Kidney (tissue), 14 donors: ENCODE results near the gene PNPLA7. TPM values are rescaled to one million over a fixed set of nuclear protein-coding genes. Genes with fewer than 3 reads are reported as not detected.

Experiments
- DNase-seq, 5 donors: peaks; one replicate each; pipeline ENCODE4 v3.0.0-alpha.2; 2013 to 2020
- FAIRE-seq: peaks from 2 replicates; lab custom pipeline; 2012; peaks lifted over from hg19 to GRCh38; lab: Jason Lieb, UNC
- H3K27ac ChIP-seq, 2 donors: one replicate each; pipeline ENCODE4 v1.7.0; 2013; ENCODE audit warnings: low read depth in 2 of 2, low read length in 2 of 2, inconsistent platforms in 1 of 2
- H3K27me3 ChIP-seq: one replicate; pipeline ENCODE4 v1.7.1; 2013; ENCODE audit warnings: low read length, inconsistent platforms; ENCODE audit not compliant: control insufficient read depth, insufficient read depth
- H3K36me3 ChIP-seq, 3 donors: one replicate each; pipeline versions ENCODE4 v1.7.0 to v1.7.1; 2013; ENCODE audit warnings: low read length in 3 of 3, control low read depth in 1 of 3, inconsistent platforms in 1 of 3; ENCODE audit not compliant: insufficient read depth in 3 of 3, control insufficient read depth in 2 of 3
- H3K4me1 ChIP-seq, 3 donors: one replicate each; pipeline versions ENCODE4 v1.7.0 to v1.7.1; 2013; ENCODE audit warnings: low read length in 3 of 3, inconsistent platforms in 1 of 3, low read depth in 1 of 3; ENCODE audit not compliant: control insufficient read depth in 2 of 3, insufficient read depth in 2 of 3
- H3K4me3 ChIP-seq, 3 donors: one replicate each; pipeline versions ENCODE4 v1.7.0 to v1.8.1; 2013; ENCODE audit warnings: low read length in 3 of 3, control low read depth in 1 of 3, inconsistent platforms in 1 of 3
- H3K9ac ChIP-seq, 3 donors: one replicate each; pipeline versions ENCODE4 v1.7.0 to v1.7.1; 2013; ENCODE audit warnings: low read length in 3 of 3, control low read depth in 1 of 3, inconsistent platforms in 1 of 3
- H3K9me3 ChIP-seq, 3 donors: one replicate each; pipeline versions ENCODE4 v1.7.0 to v1.7.1; 2013; ENCODE audit warnings: low read length in 3 of 3, control low read depth in 1 of 3, inconsistent platforms in 1 of 3; ENCODE audit not compliant: control insufficient read depth in 2 of 3, insufficient read depth in 1 of 3
- intact Hi-C: fragments of 100-400 bp; cut with DNase I; formaldehyde crosslinking; loops from one replicate; pipeline ENCODE4 v1.11.1; 2022
- polyA plus RNA-seq: library from polyadenylated mRNA; stranded (reverse); fragments of 350-450 nt; fragmentation: Illumina TruSeq; extraction: RNeasy Lipid Tissue Mini Kit (QIAGEN cat#74804); gene quantifications from one replicate; pipeline ENCODE4 v1.2.3, GENCODE V29; 2014; ENCODE audit warnings: low read depth, low replicate concordance; ENCODE audit not compliant: insufficient read depth
- total RNA-seq: library from RNA; stranded (reverse); fragmentation: NEBNext Ultra II Directional; extraction: Animal tissue kit (Norgen Biotek cat#: 25700); gene quantifications from one replicate; pipeline ENCODE4 v1.2.1, GENCODE V29; 2021
- TF ChIP-seq, protein P1 (sequence below): IDR thresholded peaks from 3 replicates; pipeline ENCODE4 v1.5.1; 2012; ENCODE audit warnings: mild to moderate bottlenecking, moderate library complexity, borderline replicate concordance; ENCODE audit not compliant: insufficient read depth; ENCODE audit errors: extremely low read depth
- donor health status: control.
- donor health status: control.
- donor health status: control.
- donor health status: control.
- donor health status: control.
- donor health status: DM: yes; HTN: yes; CAD: no.
- donor health status: Normal renal cell carcinoma (clear cell type).

The PNPLA7 gene
- total and polyA plus RNA-seq, 2 donors from 2014 or later = 2.1 to 9.6 TPM

GRCh38 chr9:137531099-137531765 is 19.0 kb downstream of the PNPLA7 start:
- DNase-seq = peak in 1 of 5 donors; percentile 39
- intact Hi-C loops = no loop called here
- H3K36me3 ChIP-seq = no peaks in the 10 kb centered on the region
- H3K4me1 ChIP-seq = peaks cover 0 to 9% (median 0%) of the 10 kb centered on the region in 3 donors
- no peaks in the 10 kb centered on the region for H3K27me3 ChIP-seq
- no peak overlapping the region for H3K27ac ChIP-seq
- no peak overlapping the region for H3K4me3 ChIP-seq
- FAIRE-seq = no peak
- TF ChIP-seq, protein P1, sequence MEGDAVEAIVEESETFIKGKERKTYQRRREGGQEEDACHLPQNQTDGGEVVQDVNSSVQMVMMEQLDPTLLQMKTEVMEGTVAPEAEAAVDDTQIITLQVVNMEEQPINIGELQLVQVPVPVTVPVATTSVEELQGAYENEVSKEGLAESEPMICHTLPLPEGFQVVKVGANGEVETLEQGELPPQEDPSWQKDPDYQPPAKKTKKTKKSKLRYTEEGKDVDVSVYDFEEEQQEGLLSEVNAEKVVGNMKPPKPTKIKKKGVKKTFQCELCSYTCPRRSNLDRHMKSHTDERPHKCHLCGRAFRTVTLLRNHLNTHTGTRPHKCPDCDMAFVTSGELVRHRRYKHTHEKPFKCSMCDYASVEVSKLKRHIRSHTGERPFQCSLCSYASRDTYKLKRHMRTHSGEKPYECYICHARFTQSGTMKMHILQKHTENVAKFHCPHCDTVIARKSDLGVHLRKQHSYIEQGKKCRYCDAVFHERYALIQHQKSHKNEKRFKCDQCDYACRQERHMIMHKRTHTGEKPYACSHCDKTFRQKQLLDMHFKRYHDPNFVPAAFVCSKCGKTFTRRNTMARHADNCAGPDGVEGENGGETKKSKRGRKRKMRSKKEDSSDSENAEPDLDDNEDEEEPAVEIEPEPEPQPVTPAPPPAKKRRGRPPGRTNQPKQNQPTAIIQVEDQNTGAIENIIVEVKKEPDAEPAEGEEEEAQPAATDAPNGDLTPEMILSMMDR = no peak
- no peaks in the 10 kb centered on the region for H3K9me3 ChIP-seq
- no peak overlapping the region for H3K9ac ChIP-seq

DNA sequence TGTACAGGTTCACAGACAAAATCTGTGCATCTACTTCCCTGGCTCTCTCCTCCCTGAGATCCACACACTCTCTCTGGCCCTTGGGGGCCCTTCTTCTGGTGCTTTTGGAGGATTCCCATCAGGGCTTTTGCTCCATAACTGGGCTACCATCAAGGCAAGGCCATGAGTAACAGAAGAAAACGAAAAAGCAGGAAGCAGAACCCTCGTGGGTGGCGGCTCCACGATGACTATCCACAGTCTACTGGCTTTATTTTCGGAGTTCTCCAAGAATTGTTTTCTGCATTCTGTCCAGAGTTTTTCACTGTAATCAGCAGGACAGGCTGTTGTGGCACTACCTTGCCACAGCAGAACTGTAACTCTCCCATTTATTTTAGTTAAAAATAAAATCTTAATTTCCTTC is 19.9 kb downstream of the PNPLA7 start:
- no peaks in the 10 kb centered on the region for H3K9me3 ChIP-seq
- no peak overlapping the region for H3K4me3 ChIP-seq
- H3K9ac ChIP-seq = no peak overlapping the region
- peaks cover 0 to 9% (median 0%) of the 10 kb centered on the region in 3 donors for H3K4me1 ChIP-seq
- intact Hi-C loops = no loop called here
- FAIRE-seq (no peak), DNase-seq (no peak)
- no peaks in the 10 kb centered on the region for H3K27me3 ChIP-seq
- H3K36me3 ChIP-seq = no peaks in the 10 kb centered on the region
- H3K27ac ChIP-seq = no peak overlapping the region
- TF ChIP-seq, protein P1 = no peak

GRCh38 chr9:137524981-137525317 is 25.3 kb downstream of the PNPLA7 start:
- intact Hi-C loops = loop anchor here (10.0 kb wide), 1 partner anchor 230 kb away; no protein-coding TSS in a partner anchor
- no peak for FAIRE-seq
- TF ChIP-seq, protein P1 = no peak
- H3K27ac ChIP-seq = no peak overlapping the region
- peaks cover 0 to 4% (median 0%) of the 10 kb centered on the region in 3 donors for H3K4me1 ChIP-seq
- no peaks in the 10 kb centered on the region for H3K36me3 ChIP-seq
- no peak overlapping the region for H3K4me3 ChIP-seq
- H3K27me3 ChIP-seq = no peaks in the 10 kb centered on the region
- H3K9me3 ChIP-seq = no peaks in the 10 kb centered on the region
- DNase-seq = peak in 1 of 5 donors; percentile 57
- H3K9ac ChIP-seq = no peak overlapping the region
